ENCODE data around the gene WSB1. TPM values are rescaled to one million over a fixed set of nuclear protein-coding genes. Genes with fewer than 3 reads are reported as not detected.

Gene WSB1
- total RNA-seq, 1 experiment from 2014 or later, result 60.7 TPM

GRCh38 chr17:27282054-27282551, 11.8 kb upstream of the WSB1 start:
- no peak for DNase-seq
- no peaks in the 10 kb centered on the region for H3K9me3 Mint-ChIP-seq (ENCODE audit: low read depth, unreplicated experiment)
- intact Hi-C loops (cut with micrococcal nuclease; ENCODE audit: unreplicated experiment), result no loop called here
- no TSS peak for BruUV-seq (replicated peaks)
- H3K27ac Mint-ChIP-seq (ENCODE audit: unreplicated experiment), result no peak overlapping the region
- H3K36me3 Mint-ChIP-seq (ENCODE audit: insufficient read depth, unreplicated experiment), result no peaks in the 10 kb centered on the region
- no peaks in the 10 kb centered on the region for H3K27me3 Mint-ChIP-seq (ENCODE audit: unreplicated experiment)
- CTCF ChIA-PET, result interaction anchor here (0.5 to 1.0 kb wide), 2 partner anchors 9 to 698 kb away, joined by 3 to 4 read pairs; no protein-coding TSS in a partner anchor
- H3K4me1 Mint-ChIP-seq (ENCODE audit: low read depth, unreplicated experiment), result peaks cover 9% of the 10 kb centered on the region
- TF ChIP-seq CTCF (IDR thresholded peaks at IDR 0.05; ENCODE audit: unreplicated experiment), result no peak
- H3K4me3 Mint-ChIP-seq (ENCODE audit: low read depth, unreplicated experiment), result no peak overlapping the region

- no peak for DNase-seq
- peaks cover 9% of the 10 kb centered on the region for H3K4me1 Mint-ChIP-seq (ENCODE audit: low read depth, unreplicated experiment)
- no peaks in the 10 kb centered on the region for H3K36me3 Mint-ChIP-seq (ENCODE audit: insufficient read depth, unreplicated experiment)
- H3K4me3 Mint-ChIP-seq (ENCODE audit: low read depth, unreplicated experiment), result no peak overlapping the region
- no peaks in the 10 kb centered on the region for H3K9me3 Mint-ChIP-seq (ENCODE audit: low read depth, unreplicated experiment)
- CTCF ChIA-PET, result no interaction called here
- H3K27ac Mint-ChIP-seq (ENCODE audit: unreplicated experiment), result no peak overlapping the region
- H3K27me3 Mint-ChIP-seq (ENCODE audit: unreplicated experiment), result no peaks in the 10 kb centered on the region
- no peak for TF ChIP-seq CTCF (IDR thresholded peaks at IDR 0.05; ENCODE audit: unreplicated experiment)
- no TSS peak for BruUV-seq (replicated peaks)
- intact Hi-C loops (cut with micrococcal nuclease; ENCODE audit: unreplicated experiment), result no loop called here
Observed at GRCh38 chr17:27283060-27283459, 10.9 kb upstream of the WSB1 start.

- Mint-ChIP-seq H3K9me3 (ENCODE audit: low read depth, unreplicated experiment) (no peaks in the 10 kb centered on the region), H3K36me3 (ENCODE audit: insufficient read depth, unreplicated experiment) (no peaks in the 10 kb centered on the region), H3K27ac (ENCODE audit: unreplicated experiment) (no peak overlapping the region), H3K4me1 (ENCODE audit: low read depth, unreplicated experiment) (peaks cover 9% of the 10 kb centered on the region), H3K4me3 (ENCODE audit: low read depth, unreplicated experiment) (no peak overlapping the region), H3K27me3 (ENCODE audit: unreplicated experiment) (no peaks in the 10 kb centered on the region)
- intact Hi-C loops (cut with micrococcal nuclease; ENCODE audit: unreplicated experiment), result no loop called here
- no peak for DNase-seq
- TF ChIP-seq CTCF (IDR thresholded peaks at IDR 0.05; ENCODE audit: unreplicated experiment), result no peak
- CTCF ChIA-PET, result interaction anchor here (0.7 kb wide), 1 partner anchor 43 kb away, joined by 4 read pairs; no protein-coding TSS in a partner anchor
- BruUV-seq (replicated peaks), result no TSS peak
Observed at GRCh38 chr17:27283751-27284150, 10.2 kb upstream of the WSB1 start.

- TF ChIP-seq CTCF (IDR thresholded peaks at IDR 0.05; ENCODE audit: unreplicated experiment), result no peak
- BruUV-seq (replicated peaks), result no TSS peak
- Mint-ChIP-seq H3K4me3 (ENCODE audit: low read depth, unreplicated experiment) (no peak overlapping the region), H3K9me3 (ENCODE audit: low read depth, unreplicated experiment) (no peaks in the 10 kb centered on the region), H3K27me3 (ENCODE audit: unreplicated experiment) (no peaks in the 10 kb centered on the region), H3K4me1 (ENCODE audit: low read depth, unreplicated experiment) (peaks cover 9% of the 10 kb centered on the region), H3K27ac (ENCODE audit: unreplicated experiment) (no peak overlapping the region), H3K36me3 (ENCODE audit: insufficient read depth, unreplicated experiment) (no peaks in the 10 kb centered on the region)
- intact Hi-C loops (cut with micrococcal nuclease; ENCODE audit: unreplicated experiment), result no loop called here
- DNase-seq, result no peak
- CTCF ChIA-PET, result no interaction called here
Observed at GRCh38 chr17:27284811-27285415, 9.0 kb upstream of the WSB1 start.

All from Calu3 (cell line).